ENCODE data around the gene IRX1.

DNA sequence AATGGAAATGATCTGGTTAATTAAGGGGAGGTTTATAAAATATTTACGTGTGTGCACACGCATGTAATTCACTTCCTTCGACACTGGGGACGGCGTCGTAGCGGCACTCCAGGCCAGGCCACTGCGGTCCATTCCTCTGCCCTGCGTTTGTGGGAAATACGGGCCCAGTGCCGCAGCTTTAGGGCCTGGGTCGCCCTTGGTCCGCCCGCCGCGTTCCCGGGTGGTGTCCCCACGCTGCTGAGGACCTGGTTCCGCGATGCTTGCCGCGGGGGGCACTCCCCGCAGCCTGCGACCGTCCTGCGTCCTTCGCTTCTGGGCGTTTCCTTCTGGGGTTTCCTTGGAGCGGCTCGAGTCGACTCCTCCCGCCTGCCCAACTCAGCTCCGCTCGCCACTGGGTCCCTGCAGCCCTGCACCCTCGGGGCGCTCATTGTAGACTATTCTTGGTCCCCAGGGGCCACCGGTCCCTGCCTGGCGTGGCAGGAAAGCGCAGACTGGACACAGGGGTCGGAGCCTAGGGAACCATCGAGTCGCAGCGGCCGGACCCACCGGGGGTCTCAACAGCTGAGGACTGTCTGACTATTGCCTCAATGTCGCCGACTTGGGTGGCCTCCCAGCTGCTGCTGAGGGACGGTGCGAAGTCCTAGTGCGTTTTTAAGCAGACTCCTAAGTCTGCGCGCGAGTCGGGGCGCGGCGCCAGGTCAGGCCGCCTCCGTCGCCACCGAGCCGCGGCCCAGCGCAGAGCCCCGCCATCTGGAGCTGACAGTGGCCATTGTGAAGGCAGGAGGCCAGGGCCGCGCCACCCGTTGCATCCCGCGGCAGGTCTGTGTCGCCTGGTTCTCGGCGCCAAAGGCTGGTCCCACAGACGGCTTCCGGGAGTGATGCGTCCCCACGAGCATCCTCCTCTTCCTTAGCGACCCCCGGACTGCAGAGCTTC, 4.4 kb upstream of the IRX1 start:
- TF ChIP-seq, protein P1, sequence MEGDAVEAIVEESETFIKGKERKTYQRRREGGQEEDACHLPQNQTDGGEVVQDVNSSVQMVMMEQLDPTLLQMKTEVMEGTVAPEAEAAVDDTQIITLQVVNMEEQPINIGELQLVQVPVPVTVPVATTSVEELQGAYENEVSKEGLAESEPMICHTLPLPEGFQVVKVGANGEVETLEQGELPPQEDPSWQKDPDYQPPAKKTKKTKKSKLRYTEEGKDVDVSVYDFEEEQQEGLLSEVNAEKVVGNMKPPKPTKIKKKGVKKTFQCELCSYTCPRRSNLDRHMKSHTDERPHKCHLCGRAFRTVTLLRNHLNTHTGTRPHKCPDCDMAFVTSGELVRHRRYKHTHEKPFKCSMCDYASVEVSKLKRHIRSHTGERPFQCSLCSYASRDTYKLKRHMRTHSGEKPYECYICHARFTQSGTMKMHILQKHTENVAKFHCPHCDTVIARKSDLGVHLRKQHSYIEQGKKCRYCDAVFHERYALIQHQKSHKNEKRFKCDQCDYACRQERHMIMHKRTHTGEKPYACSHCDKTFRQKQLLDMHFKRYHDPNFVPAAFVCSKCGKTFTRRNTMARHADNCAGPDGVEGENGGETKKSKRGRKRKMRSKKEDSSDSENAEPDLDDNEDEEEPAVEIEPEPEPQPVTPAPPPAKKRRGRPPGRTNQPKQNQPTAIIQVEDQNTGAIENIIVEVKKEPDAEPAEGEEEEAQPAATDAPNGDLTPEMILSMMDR (IDR thresholded peaks at IDR 0.05), result no peak
- TF ChIP-seq POLR2A (IDR thresholded peaks at IDR 0.05), result no peak

All from body of pancreas (tissue), 4 donors.